Endothelial cell (in vitro differentiated cells): ENCODE results near the gene ATP6V0B. TPM values are rescaled to one million over a fixed set of nuclear protein-coding genes. Genes with fewer than 3 reads are reported as not detected.

ENCODE experiments used
- DNase-seq: peaks from one replicate; pipeline ENCODE4 v3.0.0; 2021; ENCODE audit warnings: low spot score
- H3K27ac Mint-ChIP-seq: one replicate; pipeline ENCODE4 v1.8.0; 2021; ENCODE audit warnings: mixed read lengths, inconsistent platforms; ENCODE audit not compliant: unreplicated experiment
- H3K27me3 Mint-ChIP-seq: one replicate; pipeline ENCODE4 v1.8.0; 2021; ENCODE audit warnings: mild to moderate bottlenecking, moderate library complexity, mixed read lengths, inconsistent platforms; ENCODE audit not compliant: unreplicated experiment
- H3K36me3 Mint-ChIP-seq: one replicate; pipeline ENCODE4 v1.8.0; 2021; ENCODE audit warnings: mild to moderate bottlenecking, low read depth, mixed read lengths, inconsistent platforms; ENCODE audit not compliant: unreplicated experiment
- H3K4me1 Mint-ChIP-seq: one replicate; pipeline ENCODE4 v1.8.0; 2021; ENCODE audit warnings: mild to moderate bottlenecking, mixed read lengths, inconsistent platforms; ENCODE audit not compliant: unreplicated experiment
- H3K4me3 Mint-ChIP-seq: one replicate; pipeline ENCODE4 v1.8.0; 2021; ENCODE audit warnings: mild to moderate bottlenecking, mixed read lengths, inconsistent platforms; ENCODE audit not compliant: unreplicated experiment
- H3K9me3 Mint-ChIP-seq: one replicate; pipeline ENCODE4 v1.8.0; 2021; ENCODE audit warnings: mixed read lengths, inconsistent platforms; ENCODE audit not compliant: unreplicated experiment
- CTCF ChIP-seq: fragments of 200-600 bp; sonication (generic); IDR thresholded peaks from one replicate; pipeline ENCODE4 v1.5.0; 2021; ENCODE audit warnings: antibody characterized with exemption; ENCODE audit not compliant: unreplicated experiment
- total RNA-seq: library from RNA; stranded (reverse); fragmentation: NEBNext Ultra II Directional; extraction: Animal tissue kit (Norgen Biotek cat#: 25700); gene quantifications from one replicate; pipeline ENCODE4 v1.2.1, GENCODE V29; 2021; ENCODE audit not compliant: unreplicated experiment

The ATP6V0B gene
- total RNA-seq, 1 donor from 2014 or later: 94.5 TPM

GRCh38 chr1:43978264-43978550 lies 3.4 kb downstream of the ATP6V0B start:
- Mint-ChIP-seq H3K4me1 (peaks cover 43% of the 10 kb centered on the region), H3K4me3 (peak overlapping the region; percentile 93), H3K27me3 (peaks cover 33% of the 10 kb centered on the region), H3K27ac (no peak overlapping the region), H3K36me3 (peaks cover 33% of the 10 kb centered on the region), H3K9me3 (no peaks in the 10 kb centered on the region)
- DNase-seq: no peak
- no peak for TF ChIP-seq CTCF

- peak; percentile 38 for DNase-seq
- no peak for TF ChIP-seq CTCF
- peaks cover 40% of the 10 kb centered on the region for H3K4me1 Mint-ChIP-seq
These were observed 3.9 kb downstream of the ATP6V0B start, which contains the start of gene B4GALT2 for GRCh38 chr1:43978551-43979260. B4GALT2 (plus strand) TSS chr1:43979210; CDS start chr1:43981161, 1,951 bp downstream.

GRCh38 chr1:43979261-43979527 lies 4.4 kb downstream of the ATP6V0B start:
- no peak for DNase-seq
- Mint-ChIP-seq H3K27ac (no peak overlapping the region), H3K36me3 (peaks cover 33% of the 10 kb centered on the region), H3K4me3 (no peak overlapping the region), H3K27me3 (peaks cover 33% of the 10 kb centered on the region), H3K4me1 (peaks cover 35% of the 10 kb centered on the region), H3K9me3 (no peaks in the 10 kb centered on the region)
- no peak for TF ChIP-seq CTCF

More at GRCh38 chr1:43978551-43979260, 3.9 kb downstream of the ATP6V0B start, which contains the start of gene B4GALT2:
- H3K27ac Mint-ChIP-seq: no peak within 1 kb of the TSS
- peaks cover 37% of the 10 kb centered on the region for H3K36me3 Mint-ChIP-seq
- H3K27me3 Mint-ChIP-seq: peaks cover 35% of the 10 kb centered on the region
- peak within 1 kb of the TSS; percentile 94 for H3K4me3 Mint-ChIP-seq
- no peaks in the 10 kb centered on the region for H3K9me3 Mint-ChIP-seq

GRCh38 chr1:43979528-43980254 lies 4.9 kb downstream of the ATP6V0B start:
- Mint-ChIP-seq H3K36me3 (peaks cover 33% of the 10 kb centered on the region), H3K9me3 (no peaks in the 10 kb centered on the region), H3K4me3 (peak overlapping the region; percentile 94), H3K27me3 (peaks cover 31% of the 10 kb centered on the region), H3K4me1 (peaks cover 33% of the 10 kb centered on the region), H3K27ac (no peak overlapping the region)
- no peak for TF ChIP-seq CTCF
- peak; percentile 33 for DNase-seq
